Stimulated activated CD4-positive, alpha-beta T cell treated with anti-CD3 and anti-CD28 coated beads, Interleukin-12 subunit alpha, Interleukin-12 subunit beta, amount 100 ng/mL, for 24 hours (primary cell): ENCODE results near the gene NET1.

Experiments used
- DNase-seq, 2 experiments: peaks; one replicate each; pipeline ENCODE4 v3.0.0-alpha.2; 2020; ENCODE audit warnings: low read depth in 2 of 2

NET1 gene

DNA sequence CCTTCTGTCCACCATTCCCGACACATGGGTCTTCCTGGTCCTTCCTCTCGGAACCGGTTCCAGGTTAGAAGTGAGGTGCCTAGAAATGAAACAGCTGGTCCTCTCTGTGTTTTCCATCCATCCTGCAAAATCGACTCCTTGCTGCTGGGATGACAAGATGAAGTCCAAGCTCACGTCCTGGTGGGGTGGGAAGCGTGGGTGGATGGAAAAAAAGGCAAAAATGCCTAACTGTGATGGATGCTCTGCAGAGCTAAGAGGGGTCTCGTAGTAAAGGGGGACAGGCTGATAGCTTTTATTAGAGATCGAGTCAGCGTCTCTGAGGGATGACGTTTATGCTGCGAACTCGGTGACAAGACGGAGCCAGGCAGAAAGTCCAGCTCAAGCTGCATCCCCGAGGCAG, 72.9 kb downstream of the NET1 start:
- DNase-seq, result no peak

DNA sequence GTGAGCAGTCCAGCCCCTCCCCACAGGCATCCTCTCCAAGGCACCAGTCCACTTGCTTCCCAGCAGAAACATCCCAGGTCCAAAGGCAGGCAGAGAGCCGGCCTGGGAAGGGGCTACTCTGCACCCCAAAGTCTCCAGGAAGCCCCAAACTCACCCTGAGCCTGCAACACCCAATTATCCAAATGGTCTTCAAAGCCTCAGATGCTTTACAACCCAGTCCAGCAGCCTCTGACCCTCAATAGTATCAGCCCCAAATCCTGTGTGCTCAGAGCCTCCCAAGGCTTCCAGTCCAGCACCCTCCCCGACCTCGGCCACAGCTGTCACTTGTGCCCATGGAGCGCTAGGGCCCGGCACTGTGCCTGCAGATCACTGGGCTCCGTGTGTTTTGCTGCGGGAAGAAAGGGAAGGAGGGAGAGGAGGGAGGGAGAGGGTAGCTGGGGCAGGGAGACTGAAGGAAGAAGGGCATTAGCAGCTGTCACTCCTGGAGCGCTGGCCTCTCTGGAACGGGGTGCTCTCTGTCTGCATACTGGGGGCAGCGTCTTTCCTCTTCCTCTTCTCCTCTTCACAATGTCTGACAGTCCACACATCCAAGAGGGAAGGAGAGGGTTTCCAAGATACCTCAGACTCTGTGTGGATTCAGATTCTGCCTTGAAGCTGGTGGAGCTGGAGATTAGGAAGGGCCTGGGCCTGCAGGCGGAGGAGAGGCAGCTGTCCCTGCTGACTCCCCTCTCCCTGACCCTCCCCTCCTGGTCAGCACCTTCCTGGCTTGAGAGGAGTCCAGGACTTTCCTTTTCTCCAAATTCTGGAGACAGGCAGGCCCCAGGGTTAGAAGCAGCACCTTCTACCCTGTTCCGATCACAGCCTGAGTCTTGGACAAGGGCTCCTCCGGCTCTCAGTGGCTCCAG, 73.8 kb downstream of the NET1 start:
- no peak for DNase-seq

DNA sequence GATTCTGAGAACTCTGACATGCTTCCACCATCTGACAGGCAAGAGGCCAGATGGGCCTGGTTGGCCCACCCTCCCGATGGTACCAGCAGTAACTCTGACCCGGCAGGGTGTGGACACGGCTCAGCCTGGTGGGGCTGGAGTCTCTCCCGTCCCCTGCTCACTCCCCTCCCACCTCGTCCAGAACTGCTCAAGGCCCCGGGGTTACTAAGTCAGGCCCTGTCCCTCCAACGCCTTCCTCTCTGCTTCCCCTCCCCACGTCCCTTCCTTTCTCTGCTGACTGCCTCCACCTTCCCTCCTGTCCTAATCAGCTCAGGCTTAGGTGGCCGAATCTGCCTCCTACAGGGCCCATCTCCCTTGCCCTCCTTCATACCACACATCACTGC, 74.5 kb downstream of the NET1 start:
- DNase-seq, result no peak

DNA sequence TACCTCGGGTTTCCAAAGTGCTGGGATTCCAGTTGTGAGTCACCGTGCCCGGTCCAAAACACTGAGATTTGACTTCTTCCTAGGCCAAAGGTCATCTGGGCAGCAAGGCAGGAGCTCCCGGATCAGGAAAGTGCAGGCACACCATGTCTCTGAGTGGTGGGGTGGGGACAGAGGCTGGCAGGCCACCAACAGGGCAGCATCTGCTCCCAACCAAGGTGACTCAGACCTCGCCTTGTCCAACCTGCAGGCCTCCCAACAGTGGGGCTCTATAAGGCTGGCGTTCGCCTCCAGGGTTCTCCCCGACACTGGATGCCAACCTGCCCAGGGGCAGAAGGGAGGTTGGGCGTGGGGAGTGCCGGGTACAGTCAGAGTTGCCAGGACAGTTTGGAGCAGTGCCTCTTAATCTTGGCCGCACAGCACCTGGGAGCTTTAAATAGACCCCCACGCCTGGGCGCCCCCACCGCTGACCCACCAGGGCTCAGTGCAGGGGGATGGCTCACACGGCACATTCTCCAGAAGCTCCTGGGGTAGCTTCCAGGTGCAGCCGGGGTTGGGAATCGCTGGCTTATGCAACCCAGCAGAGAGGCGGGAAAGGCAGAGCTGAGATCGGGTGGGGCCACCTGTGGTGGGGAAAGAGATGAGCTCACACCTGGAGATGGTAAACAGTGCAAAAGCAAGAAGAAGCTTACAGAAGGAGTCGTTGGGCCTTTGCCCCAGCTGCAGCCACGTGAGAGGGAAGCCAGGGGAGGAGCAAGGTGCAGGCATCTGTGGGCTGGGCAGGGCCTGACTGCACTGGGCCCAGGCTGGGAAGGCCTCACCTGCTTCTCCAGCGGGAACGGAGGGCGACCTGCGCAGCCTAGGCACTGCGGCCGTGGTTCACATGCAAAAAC, 76.2 kb downstream of the NET1 start:
- no peak for DNase-seq

DNA sequence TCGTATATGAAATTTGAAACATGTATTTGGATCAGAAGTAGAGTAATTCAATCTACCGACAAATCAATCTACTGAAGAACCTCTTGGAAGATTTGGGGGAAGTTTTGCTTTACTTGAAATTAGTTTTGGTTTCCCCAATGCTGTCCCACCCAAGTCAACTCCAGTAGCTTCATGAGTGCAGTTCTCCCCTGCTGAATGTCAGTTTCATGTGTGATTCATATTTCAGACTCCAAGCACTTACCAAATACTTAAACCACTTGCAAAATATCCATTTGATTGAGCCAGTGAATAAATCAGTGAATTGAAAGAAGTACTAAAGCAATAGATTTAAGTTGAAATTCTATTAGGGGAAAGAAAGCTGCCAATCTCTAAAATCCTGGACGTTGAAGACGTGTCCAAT, 77.7 kb downstream of the NET1 start:
- no peak for DNase-seq

DNA sequence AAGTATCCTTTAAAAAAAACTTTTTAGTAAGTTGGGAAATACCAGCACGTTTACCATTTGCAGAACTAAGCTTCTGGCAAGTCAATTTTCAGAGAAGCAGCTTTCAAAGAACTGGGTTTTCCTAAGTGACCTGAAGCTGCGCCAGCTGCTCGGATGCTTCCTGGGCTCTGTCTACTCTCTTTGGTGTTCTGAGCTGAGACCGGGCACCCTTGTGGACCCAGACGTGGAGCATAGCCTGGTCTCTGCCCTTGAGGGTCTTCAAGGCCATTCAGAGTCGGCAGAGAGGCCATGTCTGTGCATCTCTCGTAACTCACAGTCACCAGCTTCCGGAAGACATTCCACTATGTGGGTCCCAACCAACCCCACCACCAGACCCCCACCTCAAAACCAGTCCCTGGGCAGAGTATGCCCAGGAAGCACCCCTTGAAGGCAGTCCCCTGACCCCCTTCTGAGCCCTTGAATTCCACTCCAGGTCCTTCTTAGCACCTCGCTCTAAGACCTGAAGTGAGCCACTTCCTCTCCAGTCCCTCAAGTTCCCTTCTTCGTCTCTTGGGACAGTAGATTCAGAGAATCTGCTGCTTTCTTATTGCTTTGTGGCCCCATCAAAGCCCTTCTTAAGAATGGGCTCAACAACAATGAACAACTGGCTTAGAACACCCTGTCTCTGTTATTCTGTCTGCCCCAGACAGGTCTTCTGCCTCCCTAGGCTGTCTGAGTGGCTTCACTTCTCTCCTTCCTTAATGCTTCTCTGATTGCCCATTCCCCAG, 78.5 kb downstream of the NET1 start:
- no peak for DNase-seq

DNA sequence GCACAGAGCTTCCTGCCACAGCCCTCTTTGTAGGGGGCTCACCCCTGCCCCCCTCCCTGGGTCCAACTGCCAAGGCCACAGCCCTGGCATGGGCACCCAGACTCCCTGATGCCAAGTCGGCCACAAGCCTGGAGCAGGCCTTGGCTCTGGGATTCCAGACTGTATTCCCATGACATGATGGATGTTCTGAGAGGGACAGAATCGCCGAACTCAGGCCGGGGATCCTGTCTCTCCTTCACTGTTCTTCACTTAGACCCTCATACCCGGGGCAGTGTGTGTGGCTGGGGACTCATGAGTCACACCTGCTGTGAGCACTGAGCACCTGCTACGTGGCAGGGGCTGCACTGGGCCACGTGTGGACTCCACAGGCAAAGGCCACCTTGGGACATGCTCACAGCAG, 79.1 kb downstream of the NET1 start:
- DNase-seq, result no peak

DNA sequence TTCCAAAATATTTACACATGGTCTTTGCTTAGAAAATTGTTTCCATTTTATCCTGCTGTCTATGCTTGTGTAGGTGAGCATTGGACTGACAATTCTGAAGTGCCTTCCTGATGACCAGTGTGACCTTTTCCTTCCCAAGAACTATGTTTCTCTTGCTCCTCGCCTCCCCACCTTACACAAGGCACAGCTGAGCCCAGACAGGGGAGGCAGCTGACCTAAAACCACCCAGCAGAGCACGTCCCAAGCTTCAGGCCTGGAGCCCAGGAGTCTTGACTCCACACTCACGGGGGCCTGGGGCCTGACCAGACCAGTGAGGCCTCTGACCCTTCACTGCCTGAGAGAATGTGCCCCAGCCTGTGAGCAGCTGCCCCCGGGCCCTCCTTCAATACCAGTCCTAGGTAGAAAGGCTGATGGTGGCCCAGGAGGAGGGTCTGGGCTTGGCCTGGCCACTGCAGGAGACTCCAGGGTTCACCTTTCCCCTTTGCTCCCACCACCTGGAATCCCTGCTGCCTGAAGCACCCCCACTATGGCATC, 80.0 kb downstream of the NET1 start:
- DNase-seq, result no peak

DNA sequence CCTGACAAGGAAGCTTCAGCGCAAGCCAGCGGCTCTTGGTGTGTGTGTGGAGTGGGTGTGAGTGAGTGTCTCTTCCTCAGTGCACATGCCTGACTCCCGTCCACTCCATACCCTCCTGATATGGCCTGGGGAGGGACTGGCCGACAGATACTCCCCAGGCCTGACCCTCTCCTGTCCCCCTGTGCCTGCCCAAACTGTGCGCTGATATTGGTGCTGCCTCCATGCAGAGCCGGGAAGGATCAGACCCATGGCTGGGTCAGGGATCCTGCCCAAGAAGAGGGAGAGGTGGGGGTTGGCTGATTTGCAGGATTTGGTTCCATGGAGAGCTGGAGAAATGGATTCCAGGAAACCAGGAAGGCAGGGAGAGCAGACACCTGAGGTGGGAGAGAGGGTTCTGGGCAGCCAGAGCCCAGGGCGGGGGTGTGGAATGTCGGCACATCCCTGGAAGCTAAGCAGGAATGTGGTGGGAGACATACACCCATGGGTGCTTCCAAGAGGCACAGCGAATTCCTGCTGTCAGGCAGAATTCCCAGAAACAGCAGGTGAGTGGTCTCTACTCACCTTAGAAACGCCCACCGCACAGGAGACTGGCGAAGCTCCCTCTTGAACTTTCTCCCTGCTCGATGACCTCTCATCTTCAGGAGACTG, 80.7 kb downstream of the NET1 start:
- DNase-seq, result no peak

DNA sequence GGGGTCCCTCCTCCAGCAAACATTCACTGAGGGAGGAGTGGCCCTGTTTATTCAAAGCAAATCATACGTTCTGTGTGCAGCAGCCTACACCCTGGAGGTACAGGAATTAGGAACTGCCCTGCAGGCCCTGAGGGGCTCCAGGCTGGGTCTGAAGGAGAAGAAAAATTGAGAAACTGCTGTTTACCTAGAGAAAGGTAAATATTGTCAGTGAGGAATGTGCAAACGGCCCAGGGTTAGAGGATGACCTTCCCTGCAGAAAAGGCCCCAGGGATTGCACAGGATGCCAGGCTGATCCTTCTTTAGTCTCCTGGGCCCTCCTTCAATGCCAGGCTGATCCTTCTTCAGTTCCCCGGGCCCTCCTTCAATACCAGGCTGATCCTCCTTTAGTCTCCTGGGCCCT, 81.3 kb downstream of the NET1 start:
- no peak for DNase-seq

DNA sequence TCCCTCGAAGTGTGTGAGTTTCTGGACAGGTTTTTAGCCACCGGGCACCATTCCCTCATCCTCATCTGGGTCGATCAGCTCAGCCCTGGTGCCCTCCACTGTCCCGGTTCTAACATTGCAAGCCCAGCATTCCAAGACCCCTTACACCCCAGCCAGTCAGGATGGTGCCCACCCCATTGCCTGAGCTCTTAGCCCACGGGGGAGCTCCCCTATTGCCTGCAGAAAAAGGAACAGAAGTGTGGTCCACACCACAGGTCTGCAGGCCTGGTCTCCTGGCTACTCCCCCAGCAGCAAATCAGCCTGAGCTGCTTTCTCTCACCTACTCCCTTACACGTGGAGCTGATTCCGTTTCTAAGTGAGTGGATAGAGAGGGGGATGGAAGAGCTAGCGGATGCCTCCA, 82.3 kb downstream of the NET1 start:
- no peak for DNase-seq

DNA sequence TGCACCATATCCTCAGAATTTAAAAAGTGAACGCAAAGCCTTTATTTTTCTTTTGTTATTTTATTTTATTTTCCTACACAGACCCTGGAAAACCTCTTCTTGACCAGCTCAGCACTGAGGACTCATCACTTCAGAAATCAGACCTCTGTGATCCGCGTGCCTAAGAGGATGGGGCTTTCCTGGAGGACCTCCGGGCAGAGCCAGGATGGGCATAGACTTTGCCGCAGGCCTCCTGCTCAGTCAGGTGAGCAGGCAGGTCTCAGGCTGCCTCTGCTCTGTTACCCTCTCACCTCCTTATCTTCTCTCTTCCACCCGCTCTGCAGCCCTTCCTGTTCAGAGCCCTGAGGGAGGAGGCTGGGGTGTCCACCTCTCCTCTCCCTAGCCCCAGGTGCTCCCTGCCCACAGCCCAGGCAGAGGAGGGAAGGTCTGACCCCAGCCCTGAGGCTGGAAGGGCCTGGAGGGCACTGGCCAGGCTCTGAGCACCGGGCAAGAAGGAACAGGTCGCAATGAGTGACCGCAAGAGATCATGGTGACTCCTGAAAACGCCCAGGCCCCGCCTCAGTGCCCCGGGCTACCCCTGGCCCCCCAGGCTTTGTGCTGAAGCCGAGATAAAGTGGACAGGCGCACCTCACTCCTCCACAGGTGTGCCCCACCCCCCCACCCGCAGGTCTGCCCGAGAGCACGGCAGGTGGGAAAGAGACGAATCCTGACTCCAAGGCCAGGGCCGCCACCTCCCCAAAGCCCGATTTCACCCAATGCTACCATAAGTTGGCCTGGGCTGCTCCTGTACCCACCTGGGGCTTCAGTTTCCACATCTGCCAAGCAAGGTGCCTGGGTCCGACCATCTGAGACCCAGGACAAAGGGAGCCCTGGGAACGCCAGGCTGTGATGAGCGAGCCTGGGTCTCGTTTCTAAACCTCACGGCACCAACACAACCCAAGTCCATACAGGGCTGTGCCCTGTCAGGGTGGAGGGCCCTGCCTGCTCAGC, 84.2 kb downstream of the NET1 start:
- no peak for DNase-seq

DNA sequence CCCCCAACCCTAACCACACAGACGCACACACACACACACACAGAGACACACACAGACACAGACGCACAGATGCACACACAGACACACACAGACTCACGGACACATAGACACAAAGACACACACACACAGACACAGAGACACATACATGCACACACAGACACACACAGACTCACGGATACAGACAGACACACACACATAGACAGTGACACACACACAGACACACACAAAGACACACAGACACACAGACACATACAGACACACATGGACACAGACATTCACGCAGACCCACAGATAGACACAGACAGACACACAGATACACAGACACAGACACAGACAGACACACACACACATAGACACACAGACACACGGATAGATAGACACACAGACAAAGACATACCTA, 84.9 kb downstream of the NET1 start:
- no peak for DNase-seq

DNA sequence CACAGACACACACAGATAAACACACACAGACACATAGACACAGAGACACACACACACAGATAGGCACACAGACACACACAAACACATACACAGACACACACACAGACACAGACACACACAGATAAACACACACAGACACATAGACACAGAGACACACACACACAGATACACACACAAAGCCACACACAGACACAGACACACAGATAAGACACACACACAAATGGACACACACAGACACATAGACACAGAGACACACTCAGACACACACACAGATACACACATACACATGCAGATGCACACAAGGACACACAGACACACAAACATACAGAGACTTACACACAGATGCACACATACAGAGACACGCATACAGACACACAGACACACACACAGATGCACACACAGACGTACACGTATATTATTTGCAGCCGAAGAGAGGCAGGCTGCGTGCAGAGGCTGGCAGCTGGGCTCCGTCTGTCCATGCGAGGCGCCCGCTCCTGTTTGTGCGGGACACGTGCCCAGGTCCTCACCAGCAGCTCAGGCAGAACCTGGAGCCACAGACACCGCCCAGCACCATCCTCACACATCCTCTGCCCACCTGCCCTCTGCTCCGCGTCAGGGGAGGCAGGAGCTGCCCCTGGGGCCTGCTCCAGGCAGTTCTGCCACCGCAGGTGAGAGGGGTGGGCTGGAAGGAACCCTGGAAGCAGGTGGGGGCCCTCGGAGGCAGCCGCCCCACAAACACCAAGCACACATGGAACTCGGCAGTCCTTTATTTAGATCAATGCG, 85.8 kb downstream of the NET1 start:
- DNase-seq, result no peak

DNA sequence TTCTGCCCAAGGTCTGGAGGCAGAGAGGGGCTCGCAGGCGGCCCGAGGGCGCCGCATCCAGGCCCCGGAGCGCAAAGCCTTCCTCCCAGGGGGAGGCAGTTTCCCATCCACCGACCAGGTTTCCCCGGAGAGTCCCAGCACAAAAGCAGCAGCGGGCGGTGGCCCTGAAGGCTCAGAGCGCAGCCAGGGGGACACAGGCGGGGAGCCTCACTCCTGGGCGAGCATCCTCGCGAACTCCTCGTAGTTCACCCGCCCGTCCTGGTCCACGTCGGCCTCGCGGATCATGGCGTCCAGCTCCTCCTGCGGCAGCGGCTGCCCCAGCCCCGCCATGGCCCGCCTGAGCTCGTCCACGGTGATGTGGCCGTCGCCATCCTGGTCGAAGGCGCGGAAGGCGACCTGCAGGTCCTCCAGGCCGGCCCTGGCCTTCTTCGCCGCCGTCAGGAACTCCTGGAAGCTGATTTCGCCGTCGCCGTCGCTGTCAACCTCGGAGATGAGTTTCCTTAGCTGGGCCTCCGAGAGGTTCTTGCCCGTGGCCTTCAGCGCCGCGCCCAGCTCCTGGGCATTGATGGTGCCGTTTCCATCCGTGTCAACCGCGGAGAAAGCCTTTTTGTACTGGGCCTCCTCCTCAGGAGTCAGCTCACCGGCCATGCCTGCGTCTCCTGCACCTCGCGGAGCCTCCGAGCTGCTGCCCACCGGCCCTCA, 86.6 kb downstream of the NET1 start:
- DNase-seq, result no peak

DNA sequence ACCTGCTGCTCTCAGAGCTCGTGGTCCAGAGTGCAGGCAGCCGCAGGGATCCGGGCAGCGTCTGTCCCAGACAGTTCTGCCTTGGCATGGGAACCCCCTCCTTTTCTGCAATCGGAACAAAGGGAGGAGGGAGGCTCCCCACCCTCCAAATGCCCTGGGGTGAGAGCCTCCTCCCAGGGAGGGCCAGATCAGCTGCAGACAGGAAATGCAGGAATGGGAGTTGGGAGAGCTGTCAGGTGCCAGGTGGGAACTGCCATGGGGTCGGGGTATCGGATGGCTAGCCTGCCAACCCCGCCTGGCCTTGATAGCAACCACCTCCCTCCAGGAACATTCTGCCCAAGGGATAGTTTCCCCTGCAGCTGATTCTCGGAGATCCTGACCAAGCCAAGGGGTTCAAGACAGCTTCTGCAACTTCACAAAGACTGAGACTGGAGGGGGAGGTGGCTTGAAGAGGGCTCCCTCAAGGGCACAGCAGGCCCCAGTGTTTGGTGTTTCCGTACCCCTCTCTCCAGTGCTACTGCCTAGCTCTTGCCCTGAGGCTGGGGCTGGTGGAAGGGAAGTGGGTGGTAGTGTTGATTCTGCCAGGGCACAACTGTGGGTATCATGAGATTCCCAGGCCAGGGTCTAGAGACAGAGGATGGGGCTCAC, 87.3 kb downstream of the NET1 start, which contains the start of gene CALML5:
CALML5 (minus strand) TSS at position 78 of the 648 bp plus-strand sequence. CDS start 132 bp downstream, outside the sequence.
- no peak for DNase-seq

DNA sequence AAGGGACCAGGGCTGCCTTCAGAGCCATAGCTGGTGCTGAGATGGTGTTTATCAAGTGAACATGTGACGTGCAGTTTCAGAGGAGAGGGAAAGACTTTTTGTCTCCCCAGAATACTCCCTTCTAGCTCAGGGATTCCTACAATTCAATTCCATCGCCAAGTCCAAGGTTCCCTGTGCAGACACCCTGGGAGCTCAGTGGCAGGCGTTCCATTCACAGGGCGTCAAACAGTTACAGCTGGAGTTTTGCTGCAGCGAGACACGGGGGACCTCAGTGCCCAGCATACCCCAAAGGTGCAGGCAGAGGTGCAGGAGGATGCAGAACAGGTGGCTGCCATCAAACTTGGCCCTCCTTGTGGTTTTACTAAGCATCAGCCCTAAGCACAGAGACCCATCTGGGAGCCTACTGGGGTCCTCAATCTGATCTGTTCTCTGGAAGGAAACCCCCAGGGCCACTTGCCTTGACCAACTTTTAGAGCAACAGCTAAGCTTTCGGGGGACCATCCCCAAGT, 87.9 kb downstream of the NET1 start:
- no peak for DNase-seq

DNA sequence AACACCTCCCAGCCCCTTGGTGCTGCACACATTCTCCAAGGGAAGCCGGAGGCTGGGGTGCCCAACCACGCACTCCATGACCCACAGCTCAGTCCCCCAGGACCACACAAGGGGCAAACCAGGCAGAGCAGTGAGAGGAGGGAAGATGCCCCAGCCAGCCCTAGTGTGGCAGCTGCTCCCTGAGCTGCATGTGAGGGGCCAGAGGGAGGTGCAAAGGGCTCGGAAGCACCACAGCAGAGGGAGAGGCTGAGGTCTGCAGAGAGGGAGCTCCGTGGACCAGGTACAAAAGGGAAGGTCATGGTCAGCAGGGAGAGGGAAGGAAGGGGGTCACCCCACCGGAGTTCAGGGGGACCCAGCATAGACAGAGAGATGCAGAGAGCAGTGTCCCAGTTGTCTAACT, 88.6 kb downstream of the NET1 start:
- no peak for DNase-seq
